ENCODE results near the gene FANCC. TPM values are rescaled to one million over a fixed set of nuclear protein-coding genes. Genes with fewer than 3 reads are reported as not detected.

Gene FANCC
- total and polyA plus RNA-seq, 2 of the 4 experiments (the other 2 are of a cell fraction), result 4.7 to 6.3 TPM

DNA sequence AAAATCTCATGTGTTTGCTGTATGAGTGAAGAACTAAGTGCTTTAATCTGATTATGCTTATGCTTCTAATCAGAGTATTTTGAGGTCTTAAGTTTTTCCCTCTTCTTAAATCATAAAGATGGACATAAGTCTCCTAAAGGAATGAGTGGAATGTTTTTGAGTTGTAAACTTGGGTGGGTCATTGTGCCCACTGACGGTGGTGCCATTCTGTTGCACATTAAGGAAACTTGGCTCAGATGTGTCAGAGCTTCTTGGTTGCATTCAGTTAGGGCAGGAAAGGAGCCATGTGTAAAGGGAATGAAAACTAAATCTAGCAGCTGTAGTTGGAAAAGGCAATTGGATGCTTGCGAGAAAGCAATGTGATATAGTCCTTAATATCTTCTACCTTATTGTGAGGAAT lies 256.6 kb downstream of the FANCC start:
- Histone ChIP-seq H2BK20ac (ENCODE audit: low read depth, low read length) (no peak overlapping the region), H4K91ac (ENCODE audit: insufficient read depth, low read depth, low read length) (no peak overlapping the region), H3K4me1 (ENCODE audit: control insufficient read depth, insufficient read depth, low read length) (peaks cover 30% of the 10 kb centered on the region), H3K14ac (replicated peaks; ENCODE audit: low read depth, low read length) (no peak overlapping the region), H2AFZ (replicated peaks; ENCODE audit: low read length, poor library complexity) (no peak overlapping the region), H3K79me1 (ENCODE audit: low read depth in 1 of 2, low read length in 2 of 2) (peaks cover 20 to 96% of the 10 kb centered on the region in 2 experiments; a peak in 3 of 4 replicates), H2AK5ac (ENCODE audit: low read depth, low read length) (0 out of 2 replicates have a peak overlapping the region, but pooled peaks have one; percentile 2), H2BK120ac (ENCODE audit: low read depth, low read length) (no peak overlapping the region), H3K9ac (ENCODE audit: low read depth, low read length) (no peak overlapping the region), H3K9me1 (ENCODE audit: insufficient read depth, low read length) (peaks cover 15% of the 10 kb centered on the region), H3K9me3 (ENCODE audit: control insufficient read depth, insufficient read depth, low read length) (no peaks in the 10 kb centered on the region), H3K27ac (ENCODE audit: insufficient read depth, low read length) (no peak overlapping the region), H3K4me3 (ENCODE audit: insufficient read depth, low read depth, low read length) (no peak overlapping the region), H4K5ac (ENCODE audit: low read depth, low read length) (no peak overlapping the region), H4K8ac (ENCODE audit: low read depth in 2 of 2, low read length in 2 of 2) (no peak overlapping the region), H3K23ac (ENCODE audit: low read depth, low read length) (no peak overlapping the region), H3K27me3 (ENCODE audit: control insufficient read depth, insufficient read depth, low read length) (no peaks in the 10 kb centered on the region), H3K4me2 (ENCODE audit: low read depth, low read length) (no peak overlapping the region), H3K4ac (ENCODE audit: low read depth, low read length) (no peak overlapping the region), H2BK5ac (ENCODE audit: low read depth, low read length, poor library complexity, severe bottlenecking) (no peak overlapping the region), H2BK15ac (ENCODE audit: low read depth, low read length) (no peak overlapping the region), H3K18ac (ENCODE audit: low read depth, low read length) (no peak overlapping the region), H4K20me1 (ENCODE audit: insufficient read depth, low read length) (peaks cover 78% of the 10 kb centered on the region), H2AK9ac (replicated peaks; ENCODE audit: low read depth, low read length, poor library complexity) (no peak overlapping the region), H3K36me3 (ENCODE audit: control insufficient read depth, insufficient read depth, low read length) (peaks cover 37% of the 10 kb centered on the region), H3K56ac (ENCODE audit: extremely low read depth, insufficient read depth, low read length) (no peak overlapping the region)
- TF ChIP-seq CHD1 (IDR thresholded peaks at IDR 0.05; ENCODE audit: low read depth, low read length), result no peak
- no peak for TF ChIP-seq SMC3 (IDR thresholded peaks at IDR 0.05; ENCODE audit: low read depth, low read length)
- TF ChIP-seq MAZ (IDR thresholded peaks at IDR 0.05; ENCODE audit: borderline replicate concordance, low read depth, low read length), result no peak
- TF ChIP-seq, protein P1, sequence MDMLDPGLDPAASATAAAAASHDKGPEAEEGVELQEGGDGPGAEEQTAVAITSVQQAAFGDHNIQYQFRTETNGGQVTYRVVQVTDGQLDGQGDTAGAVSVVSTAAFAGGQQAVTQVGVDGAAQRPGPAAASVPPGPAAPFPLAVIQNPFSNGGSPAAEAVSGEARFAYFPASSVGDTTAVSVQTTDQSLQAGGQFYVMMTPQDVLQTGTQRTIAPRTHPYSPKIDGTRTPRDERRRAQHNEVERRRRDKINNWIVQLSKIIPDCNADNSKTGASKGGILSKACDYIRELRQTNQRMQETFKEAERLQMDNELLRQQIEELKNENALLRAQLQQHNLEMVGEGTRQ (IDR thresholded peaks at IDR 0.05; ENCODE audit: low read depth, low read length), result no peak
- no peak for TF ChIP-seq MXI1 (IDR thresholded peaks at IDR 0.05; ENCODE audit: borderline replicate concordance, low read depth, low read length)
- no peak for TF ChIP-seq CEBPB (IDR thresholded peaks at IDR 0.05; ENCODE audit: low read depth, low read length)
- no peak for TF ChIP-seq FOS (IDR thresholded peaks at IDR 0.05; ENCODE audit: low read depth, low read length)
- TF ChIP-seq RCOR1 (IDR thresholded peaks at IDR 0.05; ENCODE audit: insufficient replicate concordance, low read length), result no peak
- no peak for TF ChIP-seq MAFK (IDR thresholded peaks at IDR 0.05; ENCODE audit: low read depth, low read length)
- no peak for TF ChIP-seq RFX5 (IDR thresholded peaks at IDR 0.05; ENCODE audit: low read depth, low read length)
- TF ChIP-seq BHLHE40 (IDR thresholded peaks at IDR 0.05; ENCODE audit: low read depth, low read length), result no peak
- TF ChIP-seq RAD21 (IDR thresholded peaks at IDR 0.05; ENCODE audit: low read length), result no peak
- TF ChIP-seq, protein P2, sequence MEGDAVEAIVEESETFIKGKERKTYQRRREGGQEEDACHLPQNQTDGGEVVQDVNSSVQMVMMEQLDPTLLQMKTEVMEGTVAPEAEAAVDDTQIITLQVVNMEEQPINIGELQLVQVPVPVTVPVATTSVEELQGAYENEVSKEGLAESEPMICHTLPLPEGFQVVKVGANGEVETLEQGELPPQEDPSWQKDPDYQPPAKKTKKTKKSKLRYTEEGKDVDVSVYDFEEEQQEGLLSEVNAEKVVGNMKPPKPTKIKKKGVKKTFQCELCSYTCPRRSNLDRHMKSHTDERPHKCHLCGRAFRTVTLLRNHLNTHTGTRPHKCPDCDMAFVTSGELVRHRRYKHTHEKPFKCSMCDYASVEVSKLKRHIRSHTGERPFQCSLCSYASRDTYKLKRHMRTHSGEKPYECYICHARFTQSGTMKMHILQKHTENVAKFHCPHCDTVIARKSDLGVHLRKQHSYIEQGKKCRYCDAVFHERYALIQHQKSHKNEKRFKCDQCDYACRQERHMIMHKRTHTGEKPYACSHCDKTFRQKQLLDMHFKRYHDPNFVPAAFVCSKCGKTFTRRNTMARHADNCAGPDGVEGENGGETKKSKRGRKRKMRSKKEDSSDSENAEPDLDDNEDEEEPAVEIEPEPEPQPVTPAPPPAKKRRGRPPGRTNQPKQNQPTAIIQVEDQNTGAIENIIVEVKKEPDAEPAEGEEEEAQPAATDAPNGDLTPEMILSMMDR (conservative IDR thresholded peaks at IDR 0.05; ENCODE audit: low read depth, low read length), result no peak
- TF ChIP-seq, protein P3, sequence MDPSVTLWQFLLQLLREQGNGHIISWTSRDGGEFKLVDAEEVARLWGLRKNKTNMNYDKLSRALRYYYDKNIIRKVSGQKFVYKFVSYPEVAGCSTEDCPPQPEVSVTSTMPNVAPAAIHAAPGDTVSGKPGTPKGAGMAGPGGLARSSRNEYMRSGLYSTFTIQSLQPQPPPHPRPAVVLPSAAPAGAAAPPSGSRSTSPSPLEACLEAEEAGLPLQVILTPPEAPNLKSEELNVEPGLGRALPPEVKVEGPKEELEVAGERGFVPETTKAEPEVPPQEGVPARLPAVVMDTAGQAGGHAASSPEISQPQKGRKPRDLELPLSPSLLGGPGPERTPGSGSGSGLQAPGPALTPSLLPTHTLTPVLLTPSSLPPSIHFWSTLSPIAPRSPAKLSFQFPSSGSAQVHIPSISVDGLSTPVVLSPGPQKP (IDR thresholded peaks at IDR 0.05; ENCODE audit: borderline replicate concordance, low read depth, low read length), result no peak
- no peak for TF ChIP-seq NFE2L2 (IDR thresholded peaks at IDR 0.05; ENCODE audit: low read depth, low read length)
- TF ChIP-seq POLR2A (IDR thresholded peaks at IDR 0.05; ENCODE audit: low read depth, low read length), result no peak
- dilution Hi-C loops (cut with HindIII; ENCODE audit: low sequenced_read_pairs, unreplicated experiment), result no loop called here
- ChIA-PET CTCF (interaction anchor here (1.5 kb wide), 1 partner anchor 12 kb away, joined by 3 read pairs; no protein-coding TSS in a partner anchor), POLR2A (ENCODE audit: unreplicated experiment) (no interaction called here)
- in situ Hi-C loops (cut with MboI; ENCODE audit: low sequenced_read_pairs), result no loop called here
- intact Hi-C loops (cut with micrococcal nuclease), result no loop called here
- ATAC-seq (ENCODE audit: low read depth) (no peak), DNase-seq (no peak)
- BruUV-seq (replicated peaks), result no TSS peak
- WGBS, 2 experiments (ENCODE audit: extremely low coverage in 2 of 2, insufficient read length in 1 of 2), result no CpG with 5 or more reads among the region's 2 CpGs

All from IMR-90 (cell line).